Activated gamma-delta T cell (primary cell): Measurements from ENCODE around the gene GALNT10.

Experiments used
- DNase-seq: peaks from one replicate; lab custom pipeline; 2025; lab: John Stamatoyannopoulos, UW

GALNT10 gene

DNA sequence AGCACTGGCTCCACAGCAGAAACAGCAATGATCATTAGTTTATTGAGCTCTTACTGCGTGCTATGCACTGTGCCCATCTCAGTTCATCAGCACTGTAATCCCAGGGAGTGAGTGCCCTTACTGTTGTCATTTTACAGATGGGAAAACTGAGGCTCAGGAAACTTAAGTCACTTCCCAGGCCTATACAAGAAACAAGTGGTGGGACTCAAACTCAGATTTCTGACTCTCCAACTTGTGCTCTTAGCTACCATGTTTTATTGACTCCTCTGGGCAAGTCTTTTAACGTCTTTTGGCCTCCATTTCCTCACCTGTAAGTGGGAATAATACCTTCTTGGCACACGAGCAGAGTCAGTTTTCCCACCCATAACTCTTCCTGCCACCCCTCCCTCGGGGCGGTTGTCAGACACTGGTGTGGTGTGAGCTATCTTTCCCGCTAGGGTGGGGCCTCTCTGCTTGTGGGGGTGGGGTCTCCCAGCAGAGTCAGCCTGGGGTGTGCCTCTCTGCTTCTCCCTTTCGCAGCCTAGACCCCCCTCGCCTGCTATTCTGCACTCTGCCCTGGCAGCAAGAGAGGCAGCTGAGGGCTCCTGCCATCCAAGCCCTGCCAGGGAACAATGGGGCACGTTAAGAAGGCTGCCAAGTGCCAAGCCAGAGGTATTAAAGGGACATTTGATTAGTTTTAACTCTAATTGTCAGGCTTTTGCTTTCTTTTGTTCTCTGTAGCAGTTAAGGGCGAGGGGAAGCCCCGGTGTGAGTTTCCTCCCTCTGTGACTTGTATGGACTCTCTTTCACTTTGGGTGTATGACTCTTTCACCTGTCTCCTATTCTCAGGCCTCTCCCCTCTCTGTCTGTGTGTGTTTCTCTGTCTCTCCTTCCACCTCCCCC, 12.1 kb downstream of the GALNT10 start:
- no peak for DNase-seq

GRCh38 chr5:154203798-154204578, 13.5 kb downstream of the GALNT10 start:
- DNase-seq: no peak

DNA sequence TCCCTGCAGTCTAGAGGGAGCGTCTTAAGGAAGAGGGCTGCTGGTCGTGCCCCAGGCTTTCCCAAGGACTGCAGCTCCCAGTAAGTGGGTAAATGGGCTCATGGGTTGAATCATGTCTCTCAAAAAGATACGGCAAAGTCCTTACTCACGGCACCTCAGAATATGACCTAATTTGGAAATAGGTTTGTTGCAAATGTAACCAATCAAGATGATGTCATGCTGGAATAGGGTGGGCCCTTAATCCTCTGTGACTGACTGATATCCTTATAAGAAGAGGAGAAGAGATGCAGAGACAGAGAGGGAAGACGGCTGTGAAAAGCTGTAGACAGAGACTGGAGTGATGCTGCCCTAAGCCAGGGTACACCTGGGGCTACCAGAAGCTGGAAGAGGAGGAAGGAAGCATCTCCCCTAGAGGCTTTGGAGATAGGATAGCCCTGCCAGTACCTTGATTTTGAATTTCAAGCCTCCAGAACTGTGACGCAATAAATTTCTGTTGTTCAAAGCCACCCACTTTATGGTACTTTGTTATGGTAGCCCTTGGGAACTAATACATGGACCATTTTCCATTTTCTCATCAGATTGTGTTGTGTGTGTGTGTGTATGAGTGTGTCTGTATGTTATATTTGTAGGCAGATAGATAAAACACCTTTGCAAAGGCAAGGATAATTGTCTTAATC, 15.0 kb downstream of the GALNT10 start:
- no peak for DNase-seq

GRCh38 chr5:154206311-154206710, 15.8 kb downstream of the GALNT10 start:
- no peak for DNase-seq

DNA sequence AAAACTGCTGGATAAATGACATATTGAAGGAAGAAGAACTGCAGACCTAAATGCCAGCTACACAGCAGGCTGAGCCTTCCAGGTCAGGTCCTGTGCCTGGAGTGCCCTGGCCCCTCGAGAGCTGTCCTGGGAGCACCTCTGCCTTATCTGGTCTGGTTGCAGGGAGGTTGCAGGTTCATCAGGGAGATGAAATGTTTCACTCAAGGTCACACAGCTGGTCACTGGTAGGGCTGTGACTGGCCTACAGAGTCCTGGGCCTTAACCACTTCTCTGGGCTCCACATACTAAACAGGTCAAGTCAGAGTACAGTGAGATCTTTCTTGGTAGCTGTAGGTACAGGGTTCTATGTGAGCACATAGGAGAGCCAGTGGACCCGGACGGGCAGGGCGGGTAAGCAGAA, 16.7 kb downstream of the GALNT10 start:
- DNase-seq: no peak

- DNase-seq: no peak
These were observed 19.1 kb downstream of the GALNT10 start for GRCh38 chr5:154209591-154210081.

GRCh38 chr5:154210163-154210562, 19.6 kb downstream of the GALNT10 start:
- DNase-seq: no peak

DNA sequence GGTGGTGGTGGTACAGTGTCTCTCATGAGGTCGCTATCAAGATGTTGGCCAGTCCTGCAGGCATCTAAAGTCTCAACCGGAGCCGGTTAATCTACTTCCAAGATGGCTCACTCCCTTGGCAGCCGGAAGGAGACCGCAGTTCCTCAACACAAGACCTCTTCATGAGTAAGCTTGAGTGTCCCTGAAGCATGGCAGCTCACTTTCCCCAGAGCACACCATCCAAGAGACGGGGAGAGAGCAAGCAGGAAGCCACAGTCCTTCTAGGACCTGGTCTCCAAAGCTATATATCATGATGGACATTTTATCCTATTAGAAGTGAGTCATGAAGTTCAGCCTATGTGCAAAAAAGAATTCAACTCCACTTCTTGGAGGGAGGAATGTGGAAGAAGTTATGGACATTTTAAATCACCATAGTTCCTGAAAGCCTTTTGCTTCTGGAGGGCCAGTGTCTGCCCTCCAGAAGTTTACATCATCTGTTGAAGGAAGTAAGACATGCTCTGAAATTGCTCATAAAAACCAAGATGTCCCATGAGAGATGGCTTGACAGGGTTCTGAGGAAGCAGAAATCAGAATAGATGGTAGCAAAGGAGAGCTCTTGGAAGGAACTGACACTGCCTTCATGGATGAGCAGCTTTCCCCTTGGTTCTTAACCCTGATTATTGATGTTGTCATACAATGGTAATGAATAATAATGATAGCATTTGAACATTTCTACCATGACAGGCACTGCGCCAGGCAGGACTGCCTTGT, 21.3 kb downstream of the GALNT10 start:
- no peak for DNase-seq

- no peak for DNase-seq
These were observed 23.1 kb downstream of the GALNT10 start for GRCh38 chr5:154213592-154213991.

GRCh38 chr5:154214371-154215106, 24.0 kb downstream of the GALNT10 start:
- no peak for DNase-seq

- DNase-seq: no peak
These were observed 25.2 kb downstream of the GALNT10 start for GRCh38 chr5:154215571-154216325.

GRCh38 chr5:154217462-154217861, 26.9 kb downstream of the GALNT10 start:
- DNase-seq: no peak

DNA sequence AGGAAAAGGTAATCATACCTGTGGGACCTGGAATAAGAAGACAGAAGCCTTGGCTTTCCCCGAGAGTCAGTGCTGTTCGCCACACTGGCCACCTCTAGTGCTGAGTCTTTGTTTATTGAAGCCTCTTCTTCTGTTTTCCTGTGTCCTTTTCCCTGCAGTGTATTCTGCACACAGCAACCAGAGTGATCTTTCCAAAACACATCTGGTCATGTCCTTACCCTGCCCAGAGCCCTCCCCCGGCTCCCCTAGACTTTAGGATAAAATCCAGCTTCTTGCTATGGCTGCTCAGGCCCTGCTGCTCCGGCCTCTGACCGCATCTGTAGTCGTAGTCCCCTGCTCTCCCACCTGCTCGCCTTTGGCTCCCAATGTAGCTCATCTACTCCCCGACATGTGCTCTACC, 28.3 kb downstream of the GALNT10 start:
- DNase-seq: no peak

GRCh38 chr5:154220625-154221024, 30.1 kb downstream of the GALNT10 start:
- DNase-seq: no peak

GRCh38 chr5:154221371-154221896, 30.9 kb downstream of the GALNT10 start:
- no peak for DNase-seq

- DNase-seq: no peak
These were observed 31.9 kb downstream of the GALNT10 start for GRCh38 chr5:154222414-154222813.

- DNase-seq: no peak
These were observed 32.8 kb downstream of the GALNT10 start for GRCh38 chr5:154223320-154223719.

DNA sequence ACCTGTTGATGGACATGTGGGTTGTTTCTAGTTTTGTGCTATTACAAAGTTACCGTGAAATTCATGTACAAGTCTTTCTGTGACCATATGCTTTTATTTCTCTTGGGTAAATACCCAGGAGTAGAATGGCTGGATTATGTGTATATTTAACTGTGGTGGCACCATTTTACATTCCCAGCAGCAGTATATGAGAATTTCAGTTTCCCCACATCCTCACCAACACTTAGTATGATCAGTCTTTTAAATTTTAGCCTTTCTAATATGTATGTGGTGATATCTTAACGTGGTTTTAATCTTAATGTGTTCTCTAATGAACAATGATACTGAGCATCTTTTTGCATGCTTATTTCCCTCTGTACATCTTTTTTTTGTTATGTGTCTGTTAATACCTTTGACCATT, 36.6 kb downstream of the GALNT10 start:
- DNase-seq: no peak

GRCh38 chr5:154228696-154229095, 38.2 kb downstream of the GALNT10 start:
- DNase-seq: no peak

DNA sequence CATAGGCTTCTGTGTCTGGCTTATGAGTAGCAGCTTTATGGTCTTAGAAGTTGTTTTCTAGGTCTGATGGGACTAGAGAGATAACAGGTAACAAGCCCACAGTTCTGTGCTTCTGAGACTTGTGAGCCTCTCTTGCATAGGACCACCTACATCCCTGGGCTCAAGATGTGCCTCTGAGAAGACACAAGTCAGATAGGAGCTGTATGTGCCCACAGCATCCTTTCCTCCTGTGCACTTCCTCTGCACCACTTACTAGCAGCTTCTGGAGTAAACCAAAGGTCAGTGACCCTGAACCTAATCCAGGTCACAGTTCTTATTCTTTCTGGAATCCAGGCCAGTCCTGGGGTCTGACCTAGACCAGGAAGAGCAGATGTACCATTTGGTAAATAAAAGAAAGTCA, 40.0 kb downstream of the GALNT10 start:
- DNase-seq: no peak
